K562 (cell line): ENCODE results near the gene NMB. TPM values are rescaled to one million over a fixed set of nuclear protein-coding genes. Genes with fewer than 3 reads are reported as not detected.

Source experiments
- ATAC-seq: fragments of 200-7000 bp; cut with Tn5 transposase; 3 replicates; pipeline ENCODE4 v1.9.1; 2020; ENCODE audit warnings: moderate library complexity
- BruUV-seq: library from RNA; stranded (reverse); fragments of 400-500 nt; replicated peaks from 2 replicates; lab custom pipeline; 2021; lab: Mats Ljungman, UMichigan
- CTCF ChIA-PET: fragments of 300-600 bp; formaldehyde crosslinking; extraction: SDS; loops from one replicate; lab custom pipeline; 2021; ENCODE audit warnings: low intra/inter-chr PET ratio; lab: Yijun Ruan, JAX
- POLR2A ChIA-PET: fragments of 300-600, 350-650 bp; sonication (Branson Sonifier 250); formaldehyde crosslinking; extraction: SDS; loops from one replicate; lab custom pipeline; 2021; ENCODE audit warnings: antibody characterized with exemption, inconsistent platforms; lab: Yijun Ruan, JAX
- DNase-seq, 4 experiments: peaks; one replicate each; pipeline versions ENCODE4 v3.0.0 to v3.0.0-alpha.2; 2011 to 2018; ENCODE audit warnings: low spot score in 3 of 4, mixed read lengths in 3 of 4; ENCODE audit errors: extremely low read depth in 1 of 4
- FAIRE-seq: peaks from 2 replicates; lab custom pipeline; 2011; peaks lifted over from hg19 to GRCh38; lab: Jason Lieb, UNC
- H2AFZ ChIP-seq: 2 replicates; pipeline ENCODE4 v1.6.0; 2011; ENCODE audit warnings: low read depth, low read length, control low read depth, inconsistent platforms
- H3K27ac ChIP-seq: fragments of 200-600 bp; 3 replicates; pipeline ENCODE4 v1.8.0; 2011; ENCODE audit warnings: low read depth, mild to moderate bottlenecking, control low read depth, inconsistent platforms, low read length, moderate library complexity, mixed read lengths; ENCODE audit errors: extremely low read depth
- H3K27me3 ChIP-seq, 2 experiments: fragments of 300-600 bp in 1 of 2; 2 replicates in 1 of 2; 3 replicates in 1 of 2; pipeline versions ENCODE4 v1.6.0 to v1.8.0; 2011; ENCODE audit warnings: inconsistent platforms in 2 of 2, low read length in 2 of 2, mild to moderate bottlenecking in 1 of 2, mixed read lengths in 1 of 2, moderate library complexity in 1 of 2; ENCODE audit not compliant: control insufficient read depth in 2 of 2, insufficient read depth in 2 of 2
- H3K36me3 ChIP-seq: fragments of 300-600 bp; 3 replicates; pipeline ENCODE4 v1.8.0; 2011; ENCODE audit warnings: mild to moderate bottlenecking, low read length, inconsistent platforms; ENCODE audit not compliant: control insufficient read depth, insufficient read depth
- H3K4me1 ChIP-seq, 2 experiments: fragments of 200-600 bp in 1 of 2; replicated peaks in 1 of 2; 2 replicates in 1 of 2; 3 replicates in 1 of 2; pipeline versions ENCODE4 v1.5.1 to v1.8.0; 2011; ENCODE audit warnings: inconsistent platforms in 2 of 2, low read length in 2 of 2, mild to moderate bottlenecking in 1 of 2, mixed read lengths in 1 of 2, moderate library complexity in 1 of 2; ENCODE audit not compliant: control insufficient read depth in 2 of 2, insufficient read depth in 2 of 2
- H3K4me2 ChIP-seq: 2 replicates; pipeline ENCODE4 v1.6.1; 2011; ENCODE audit warnings: low read length, control low read depth, inconsistent platforms, mixed read lengths; ENCODE audit not compliant: insufficient read depth
- H3K4me3 ChIP-seq: fragments of 200-600 bp; sonication (generic), shearing (Covaris generic); 2 replicates; pipeline ENCODE4 v1.5.1; 2016; ENCODE audit warnings: control low read depth, inconsistent platforms
- H3K79me2 ChIP-seq: fragments of 200-600 bp; 3 replicates; pipeline ENCODE4 v1.8.0; 2011; ENCODE audit warnings: low read length, inconsistent platforms; ENCODE audit not compliant: control insufficient read depth, insufficient read depth
- H3K9ac ChIP-seq, 2 experiments: 2 replicates each; pipeline versions ENCODE4 v1.6.0 to v1.6.1; 2011; ENCODE audit warnings: low read depth in 2 of 2, low read length in 2 of 2, control low read depth in 1 of 2, inconsistent platforms in 1 of 2, mild to moderate bottlenecking in 1 of 2, mixed read lengths in 1 of 2; ENCODE audit not compliant: insufficient read depth in 1 of 2
- H3K9me1 ChIP-seq: one replicate; pipeline ENCODE4 v1.6.0; 2011; ENCODE audit warnings: inconsistent platforms, mild to moderate bottlenecking, low read length, moderate library complexity; ENCODE audit not compliant: control insufficient read depth, insufficient read depth
- H3K9me3 ChIP-seq: replicated peaks from 2 replicates; pipeline ENCODE4 v1.5.1; 2011; ENCODE audit warnings: low read depth, low read length, inconsistent platforms; ENCODE audit not compliant: control insufficient read depth, insufficient read depth
- H4K20me1 ChIP-seq: replicated peaks from 2 replicates; pipeline ENCODE4 v1.6.1; 2011; ENCODE audit warnings: low read length, inconsistent platforms, mixed read lengths; ENCODE audit not compliant: control insufficient read depth, insufficient read depth
- EP400 ChIP-seq: fragments of 450-650 bp; IDR thresholded peaks from 2 replicates; pipeline ENCODE4 v1.6.1; 2017; ENCODE audit warnings: antibody characterized with exemption, mild to moderate bottlenecking, moderate library complexity
- FOXP1 ChIP-seq: sonication (generic); formaldehyde crosslinking; IDR thresholded peaks from 2 replicates; pipeline ENCODE4 v1.8.0; 2022; ENCODE audit warnings: mild to moderate bottlenecking, missing genetic modification reagents
- POLR2A ChIP-seq: fragments of 450-650 bp; conservative IDR thresholded peaks from 2 replicates; pipeline ENCODE4 v1.6.1; 2016
- RBFOX2 ChIP-seq: fragments of 200-400 bp; formaldehyde crosslinking; IDR thresholded peaks from 2 replicates; pipeline ENCODE4 v1.6.1; 2017; ENCODE audit warnings: low read depth, mild to moderate bottlenecking, low read length, moderate library complexity
- TBL1XR1 ChIP-seq, 2 experiments: IDR thresholded peaks; 2 replicates each; pipeline ENCODE4 v1.6.1; 2012; ENCODE audit warnings: improper control_type of control experiment in 2 of 2, low read length in 2 of 2, mild to moderate bottlenecking in 1 of 2
- WGBS: fragments of 100-300 bp; shearing (Covaris generic); methylation state at CpG from one replicate; pipeline ENCODE4 v1.1.6; 2016; ENCODE audit warnings: low coverage, mixed read lengths; ENCODE audit not compliant: insufficient coverage; ENCODE audit errors: missing lambda C conversion rate; 5-methylcytosine and 5-hydroxymethylcytosine counted together
- in situ Hi-C: fragments of 300-500 bp; cut with MboI; formaldehyde crosslinking; loops from 4 replicates; pipeline ENCODE4 v1.15.0; 2018; ENCODE audit warnings: inconsistent platforms, mixed read lengths
- intact Hi-C: fragments of 100-400 bp; cut with micrococcal nuclease; formaldehyde crosslinking; loops from 2 replicates; pipeline ENCODE4 v1.14.2; 2022
- polyA plus RNA-seq, 8 experiments: library from polyadenylated mRNA; depleted of rRNA in 4 of 8; stranded (reverse) in 5 of 8; unstranded in 3 of 8; fragments of >200 nt; fragmentation: Nextera tagmentation in 2 of 8; fragmentation: Illumina TruSeq in 1 of 8; extraction: Ambion mirVana in 2 of 8; extraction: Trizol in 1 of 8; gene quantifications; 2 replicates each; pipeline versions ENCODE4 v1.2.1 to v1.2.3, GENCODE V29; 2011 to 2014; ENCODE audit warnings: inconsistent platforms in 1 of 8, missing spikeins in 1 of 8
- total RNA-seq, 7 experiments: library from RNA; depleted of rRNA in 6 of 7; stranded (reverse); fragments of >200 nt in 6 of 7; fragmentation: Illumina TruSeq in 2 of 7; extraction: Trizol in 2 of 7; gene quantifications; 2 replicates each; pipeline versions ENCODE4 v1.2.1 to v1.2.3, GENCODE V29; 2011 to 2021; ENCODE audit warnings: low replicate concordance in 1 of 7
- TF ChIP-seq, protein P1 (sequence below): sonication (generic); formaldehyde crosslinking; IDR thresholded peaks from 2 replicates; pipeline ENCODE4 v1.9.0; 2022; ENCODE audit warnings: mild to moderate bottlenecking, missing genetic modification reagents
- TF ChIP-seq, protein P2 (sequence below): sonication (generic); formaldehyde crosslinking; IDR thresholded peaks from 2 replicates; pipeline ENCODE4 v1.8.0; 2022; ENCODE audit warnings: mild to moderate bottlenecking, missing genetic modification reagents
- TF ChIP-seq, protein P3 (sequence below): fragments of 450-650 bp; IDR thresholded peaks from 2 replicates; pipeline ENCODE4 v1.7.1; 2018; ENCODE audit warnings: mild to moderate bottlenecking, low read depth; ENCODE audit not compliant: partially characterized antibody
- TF ChIP-seq, protein P4 (sequence below): fragments of 450-650 bp; conservative IDR thresholded peaks from 2 replicates; pipeline ENCODE4 v1.6.1; 2016; ENCODE audit warnings: missing genetic modification characterization, low read depth, mild to moderate bottlenecking, control low read depth, missing compliant biosample characterization

NMB gene
- total and polyA plus RNA-seq, 9 of the 15 experiments (the other 6 are each of a cell fraction or from before 2014, with no cell fraction given): 0.06 to 0.16 (median 0.09) TPM; not detected in 5

DNA sequence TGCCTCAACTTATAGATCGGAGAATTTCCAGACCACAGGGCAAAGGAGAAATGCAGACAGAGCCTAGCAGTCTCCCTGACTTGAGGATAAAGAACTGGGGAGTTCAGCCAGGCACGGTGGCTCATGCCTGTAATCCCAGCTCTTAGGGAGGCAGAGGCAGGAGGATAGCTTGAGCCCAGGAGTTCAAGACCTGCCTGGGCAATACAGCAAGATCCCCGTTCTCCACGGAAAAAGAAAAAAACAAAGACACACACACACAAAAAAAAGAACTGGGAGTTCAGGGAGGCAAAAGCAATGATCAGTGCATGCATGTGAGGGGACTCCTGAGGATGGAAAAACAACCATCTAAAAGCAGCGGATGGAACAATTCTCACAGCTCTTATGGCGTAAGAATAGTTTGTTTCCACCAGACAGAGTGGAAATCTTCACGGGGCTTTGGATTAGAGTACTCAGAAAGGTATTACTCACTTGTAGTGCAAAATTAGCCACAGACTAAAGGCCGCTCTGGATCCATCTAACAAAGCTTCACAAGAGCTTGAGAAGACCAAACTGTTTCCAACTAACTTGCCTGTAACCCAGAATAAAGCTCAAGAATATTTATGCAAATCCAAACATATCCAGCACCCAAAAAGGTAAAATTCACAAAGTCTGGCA lies 41.7 kb upstream of the NMB start:
- WGBS: 78% methylated on average over 7 of the region's 8 CpGs
- POLR2A ChIA-PET: interaction anchor here (0.7 to 1.6 kb wide), 2 partner anchors 14 to 216 kb away, joined by 3 to 5 read pairs; no protein-coding TSS in a partner anchor
- intact Hi-C loops: no loop called here
- H3K4me2 ChIP-seq: no peak overlapping the region
- peaks cover 20% of the 10 kb centered on the region for H4K20me1 ChIP-seq
- no TSS peak for BruUV-seq
- H3K27ac ChIP-seq: no peak overlapping the region
- FAIRE-seq (no peak), ATAC-seq (no peak; the same call in 1 of the 3 replicates), DNase-seq (no peak)
- H3K9me3 ChIP-seq: no peaks in the 10 kb centered on the region
- no peaks in the 10 kb centered on the region for H3K4me1 ChIP-seq
- H3K9me1 ChIP-seq: no peaks in the 10 kb centered on the region
- CTCF ChIA-PET: no interaction called here
- H3K36me3 ChIP-seq: peaks cover 23% of the 10 kb centered on the region; the same call in 2 of the 3 replicates
- H2AFZ ChIP-seq: no peak overlapping the region
- H3K9ac ChIP-seq: no peak overlapping the region
- in situ Hi-C loops: no loop called here
- no peak overlapping the region for H3K4me3 ChIP-seq
- TF ChIP-seq, protein P1, sequence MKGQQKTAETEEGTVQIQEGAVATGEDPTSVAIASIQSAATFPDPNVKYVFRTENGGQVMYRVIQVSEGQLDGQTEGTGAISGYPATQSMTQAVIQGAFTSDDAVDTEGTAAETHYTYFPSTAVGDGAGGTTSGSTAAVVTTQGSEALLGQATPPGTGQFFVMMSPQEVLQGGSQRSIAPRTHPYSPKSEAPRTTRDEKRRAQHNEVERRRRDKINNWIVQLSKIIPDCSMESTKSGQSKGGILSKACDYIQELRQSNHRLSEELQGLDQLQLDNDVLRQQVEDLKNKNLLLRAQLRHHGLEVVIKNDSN (CRISPR knock-in tag): no peak
- no peak for TF ChIP-seq FOXP1 (CRISPR knock-in tag)
- TF ChIP-seq, protein P2, sequence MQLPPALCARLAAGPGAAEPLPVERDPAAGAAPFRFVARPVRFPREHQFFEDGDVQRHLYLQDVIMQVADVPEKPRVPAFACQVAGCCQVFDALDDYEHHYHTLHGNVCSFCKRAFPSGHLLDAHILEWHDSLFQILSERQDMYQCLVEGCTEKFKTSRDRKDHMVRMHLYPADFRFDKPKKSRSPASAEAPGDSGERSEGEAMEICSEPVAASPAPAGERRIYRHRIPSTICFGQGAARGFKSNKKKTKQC (CRISPR knock-in tag): no peak
- TF ChIP-seq, protein P3, sequence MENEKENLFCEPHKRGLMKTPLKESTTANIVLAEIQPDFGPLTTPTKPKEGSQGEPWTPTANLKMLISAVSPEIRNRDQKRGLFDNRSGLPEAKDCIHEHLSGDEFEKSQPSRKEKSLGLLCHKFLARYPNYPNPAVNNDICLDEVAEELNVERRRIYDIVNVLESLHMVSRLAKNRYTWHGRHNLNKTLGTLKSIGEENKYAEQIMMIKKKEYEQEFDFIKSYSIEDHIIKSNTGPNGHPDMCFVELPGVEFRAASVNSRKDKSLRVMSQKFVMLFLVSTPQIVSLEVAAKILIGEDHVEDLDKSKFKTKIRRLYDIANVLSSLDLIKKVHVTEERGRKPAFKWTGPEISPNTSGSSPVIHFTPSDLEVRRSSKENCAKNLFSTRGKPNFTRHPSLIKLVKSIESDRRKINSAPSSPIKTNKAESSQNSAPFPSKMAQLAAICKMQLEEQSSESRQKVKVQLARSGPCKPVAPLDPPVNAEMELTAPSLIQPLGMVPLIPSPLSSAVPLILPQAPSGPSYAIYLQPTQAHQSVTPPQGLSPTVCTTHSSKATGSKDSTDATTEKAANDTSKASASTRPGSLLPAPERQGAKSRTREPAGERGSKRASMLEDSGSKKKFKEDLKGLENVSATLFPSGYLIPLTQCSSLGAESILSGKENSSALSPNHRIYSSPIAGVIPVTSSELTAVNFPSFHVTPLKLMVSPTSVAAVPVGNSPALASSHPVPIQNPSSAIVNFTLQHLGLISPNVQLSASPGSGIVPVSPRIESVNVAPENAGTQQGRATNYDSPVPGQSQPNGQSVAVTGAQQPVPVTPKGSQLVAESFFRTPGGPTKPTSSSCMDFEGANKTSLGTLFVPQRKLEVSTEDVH: no peak
- TF ChIP-seq, protein P4, sequence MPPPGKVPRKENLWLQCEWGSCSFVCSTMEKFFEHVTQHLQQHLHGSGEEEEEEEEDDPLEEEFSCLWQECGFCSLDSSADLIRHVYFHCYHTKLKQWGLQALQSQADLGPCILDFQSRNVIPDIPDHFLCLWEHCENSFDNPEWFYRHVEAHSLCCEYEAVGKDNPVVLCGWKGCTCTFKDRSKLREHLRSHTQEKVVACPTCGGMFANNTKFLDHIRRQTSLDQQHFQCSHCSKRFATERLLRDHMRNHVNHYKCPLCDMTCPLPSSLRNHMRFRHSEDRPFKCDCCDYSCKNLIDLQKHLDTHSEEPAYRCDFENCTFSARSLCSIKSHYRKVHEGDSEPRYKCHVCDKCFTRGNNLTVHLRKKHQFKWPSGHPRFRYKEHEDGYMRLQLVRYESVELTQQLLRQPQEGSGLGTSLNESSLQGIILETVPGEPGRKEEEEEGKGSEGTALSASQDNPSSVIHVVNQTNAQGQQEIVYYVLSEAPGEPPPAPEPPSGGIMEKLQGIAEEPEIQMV (tag): no peak
- TF ChIP-seq EP400: no peak
- TF ChIP-seq TBL1XR1 (IDR thresholded peaks at IDR 0.05; ENCODE audit: low read length in 2 of 2): no peak
- no peak for TF ChIP-seq POLR2A
- no peak for TF ChIP-seq RBFOX2
- no peaks in the 10 kb centered on the region for H3K27me3 ChIP-seq
- peaks cover 95% of the 10 kb centered on the region for H3K79me2 ChIP-seq
